Esophagus (tissue), 2 donors: ENCODE measurements around the gene GABRP. TPM values are rescaled to one million over a fixed set of nuclear protein-coding genes. Genes with fewer than 3 reads are reported as not detected.

Source experiments
- H3K27ac ChIP-seq, 2 donors: one replicate each; pipeline ENCODE4 v1.5.1; 2013; ENCODE audit warnings: low read depth in 2 of 2, mild to moderate bottlenecking in 2 of 2, inconsistent platforms in 1 of 2, low read length in 1 of 2, moderate library complexity in 1 of 2
- H3K27me3 ChIP-seq, 2 donors: one replicate each; pipeline ENCODE4 v1.6.1; 2013; ENCODE audit warnings: low read length in 2 of 2, control low read depth in 1 of 2, mild to moderate bottlenecking in 1 of 2; ENCODE audit not compliant: insufficient read depth in 2 of 2, control insufficient read depth in 1 of 2
- H3K36me3 ChIP-seq, 2 donors: one replicate each; pipeline ENCODE4 v1.6.1; 2013; ENCODE audit warnings: low read length in 1 of 2; ENCODE audit not compliant: control insufficient read depth in 2 of 2, insufficient read depth in 2 of 2
- H3K4me1 ChIP-seq, 2 donors: one replicate each; pipeline ENCODE4 v1.6.1; 2013; ENCODE audit warnings: low read length in 1 of 2; ENCODE audit not compliant: control insufficient read depth in 2 of 2, insufficient read depth in 2 of 2
- H3K4me3 ChIP-seq, 2 donors: one replicate each; pipeline ENCODE4 v1.5.1; 2013; ENCODE audit warnings: low read length in 2 of 2, mild to moderate bottlenecking in 2 of 2, low read depth in 1 of 2, moderate library complexity in 1 of 2
- H3K9me3 ChIP-seq, 2 donors: one replicate each; pipeline ENCODE4 v1.6.1; 2013; ENCODE audit warnings: mild to moderate bottlenecking in 2 of 2, low read depth in 1 of 2, low read length in 1 of 2, moderate library complexity in 1 of 2; ENCODE audit not compliant: control insufficient read depth in 2 of 2, insufficient read depth in 1 of 2
- WGBS, 2 donors: extraction: QIAGEN DNeasy Blood & Tissue Kit; methylation state at CpG; one replicate each; pipeline ENCODE4 v1.1.7; 2013; 5-methylcytosine and 5-hydroxymethylcytosine counted together
- polyA plus RNA-seq, 2 donors: library from polyadenylated mRNA; stranded (reverse); fragments of 200-250 nt; gene quantifications; one replicate each; pipeline ENCODE4 v1.2.3, GENCODE V29; 2013
- donor health status: healthy with polysubstance abuse.
- donor health status: Bipolar disorder and iron deficiency.

GABRP gene
- polyA plus RNA-seq, 2 donors = 21.9 to 55.7 TPM

DNA sequence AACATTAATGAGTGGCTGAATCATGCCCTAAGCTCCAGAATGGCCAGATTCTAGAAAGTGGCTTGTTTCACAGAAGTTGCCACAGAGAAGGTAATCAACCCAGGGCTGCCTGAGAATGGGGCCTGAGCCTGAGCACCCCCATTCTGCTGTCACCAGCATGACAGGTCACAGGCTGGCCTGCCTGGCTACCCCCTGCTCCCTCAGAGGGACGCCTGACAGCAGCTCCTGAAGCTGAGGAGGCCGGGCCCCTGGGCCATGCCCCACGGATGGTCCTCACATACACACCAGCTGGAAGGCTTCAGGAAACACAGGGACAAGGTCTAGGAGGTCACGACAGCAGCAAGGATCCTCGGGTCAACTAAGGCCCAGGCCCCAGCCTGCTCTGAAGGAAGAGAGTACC lies 3.7 kb downstream of the GABRP start:
- Histone ChIP-seq H3K27ac (no peak overlapping the region), H3K4me1 (peaks cover 4 to 5% of the 10 kb centered on the region in 2 donors), H3K9me3 (no peaks in the 10 kb centered on the region), H3K27me3 (no peaks in the 10 kb centered on the region), H3K4me3 (no peak overlapping the region), H3K36me3 (no peaks in the 10 kb centered on the region)
- 69 to 82% methylated on average over 5 of the region's 5 CpGs for WGBS, 2 donors

- no peak overlapping the region for H3K27ac ChIP-seq
- no peaks in the 10 kb centered on the region for H3K27me3 ChIP-seq
- H3K36me3 ChIP-seq = no peaks in the 10 kb centered on the region
- 62 to 73% methylated on average over 11 of the region's 11 CpGs for WGBS, 2 donors
- H3K4me1 ChIP-seq = peaks cover 2% of the 10 kb centered on the region in 2 donors
- no peaks in the 10 kb centered on the region for H3K9me3 ChIP-seq
- no peak overlapping the region for H3K4me3 ChIP-seq
These were observed 5.2 kb downstream of the GABRP start for GRCh38 chr5:170788626-170789304.

DNA sequence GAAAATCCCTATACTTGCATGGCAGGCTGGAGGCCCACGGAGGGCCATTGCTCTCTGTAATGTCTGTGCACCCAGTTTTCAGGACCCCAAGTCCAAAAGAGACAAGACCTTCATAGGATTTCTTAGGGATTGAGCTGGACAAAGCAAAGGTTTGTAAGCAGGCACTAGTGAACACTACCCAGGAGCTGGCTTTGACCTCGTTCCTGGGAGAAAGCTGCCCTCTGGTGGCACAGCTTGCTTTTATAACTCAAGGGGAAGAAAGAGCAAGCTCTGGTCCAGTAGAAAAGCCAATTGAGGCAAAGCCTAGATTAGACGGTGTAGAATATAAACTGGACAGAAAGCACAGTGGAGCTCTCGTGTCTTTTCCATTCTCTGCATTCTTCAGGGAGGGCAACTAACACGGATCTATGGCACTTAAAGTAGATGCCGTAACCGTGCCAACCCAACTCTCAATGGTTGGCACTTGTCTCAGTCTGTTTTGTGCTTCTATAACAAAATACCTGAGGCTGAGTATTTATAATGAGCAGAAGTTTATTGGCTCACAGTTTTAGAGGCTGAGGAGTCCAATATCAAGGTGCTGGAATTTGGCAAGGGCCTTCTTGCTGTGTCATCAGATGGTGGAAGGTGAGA lies 7.9 kb downstream of the GABRP start:
- Histone ChIP-seq H3K4me3 (no peak overlapping the region), H3K27ac (no peak overlapping the region), H3K9me3 (no peaks in the 10 kb centered on the region), H3K27me3 (no peaks in the 10 kb centered on the region), H3K4me1 (peaks cover 0 to 2% of the 10 kb centered on the region in 2 donors), H3K36me3 (no peaks in the 10 kb centered on the region)
- WGBS, 2 donors = 37 to 40% methylated on average over 7 of the region's 7 CpGs

DNA sequence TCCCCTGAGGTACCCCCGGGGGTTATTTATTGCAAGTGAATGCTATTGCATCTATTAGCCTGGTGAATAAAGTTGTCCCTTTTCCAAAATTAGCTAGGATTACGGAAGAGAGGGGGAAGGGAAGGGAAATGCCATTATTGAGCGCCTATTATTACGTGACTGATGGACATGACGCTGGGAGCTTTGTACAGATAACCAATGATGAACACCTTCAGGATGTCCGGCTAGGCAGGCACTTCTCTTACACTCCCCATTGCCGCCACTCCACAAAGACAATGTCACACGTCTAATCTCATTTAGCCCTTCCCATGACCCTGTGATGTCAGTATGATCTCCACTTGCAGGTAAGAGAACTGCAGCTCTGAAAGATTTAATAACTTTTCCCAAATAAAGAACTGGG lies 9.4 kb downstream of the GABRP start:
- Histone ChIP-seq H3K4me3 (no peak overlapping the region), H3K36me3 (peaks cover 0 to 2% of the 10 kb centered on the region in 2 donors), H3K9me3 (no peaks in the 10 kb centered on the region), H3K27ac (no peak overlapping the region), H3K27me3 (no peaks in the 10 kb centered on the region), H3K4me1 (no peaks in the 10 kb centered on the region)
- WGBS, 2 donors = 81 to 83% methylated on average over 8 of the region's 8 CpGs

DNA sequence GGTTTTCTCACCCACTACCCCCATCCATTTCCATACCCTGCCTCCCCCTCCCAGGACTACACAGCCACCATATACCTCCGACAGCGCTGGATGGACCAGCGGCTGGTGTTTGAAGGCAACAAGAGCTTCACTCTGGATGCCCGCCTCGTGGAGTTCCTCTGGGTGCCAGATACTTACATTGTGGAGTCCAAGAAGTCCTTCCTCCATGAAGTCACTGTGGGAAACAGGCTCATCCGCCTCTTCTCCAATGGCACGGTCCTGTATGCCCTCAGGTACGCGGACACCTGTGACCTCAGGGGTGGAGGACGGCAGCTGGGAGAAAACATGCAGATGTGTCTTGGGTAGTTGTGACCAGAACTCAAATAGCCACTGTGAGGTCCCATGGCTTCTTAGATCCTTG lies 11.6 kb downstream of the GABRP start:
- no peaks in the 10 kb centered on the region for H3K27me3 ChIP-seq
- no peak overlapping the region for H3K4me3 ChIP-seq
- no peaks in the 10 kb centered on the region for H3K9me3 ChIP-seq
- peaks cover 0 to 2% of the 10 kb centered on the region in 2 donors for H3K36me3 ChIP-seq
- 93% methylated on average over 10 of the region's 10 CpGs for WGBS, 2 donors
- H3K27ac ChIP-seq = no peak overlapping the region
- H3K4me1 ChIP-seq = no peaks in the 10 kb centered on the region

- H3K27me3 ChIP-seq = no peaks in the 10 kb centered on the region
- H3K27ac ChIP-seq = no peak overlapping the region
- 89% methylated on average over 7 of the region's 7 CpGs for WGBS, 2 donors
- no peaks in the 10 kb centered on the region for H3K9me3 ChIP-seq
- H3K4me3 ChIP-seq = no peak overlapping the region
- H3K36me3 ChIP-seq = no peaks in the 10 kb centered on the region
- no peaks in the 10 kb centered on the region for H3K4me1 ChIP-seq
These were observed 22.1 kb downstream of the GABRP start for GRCh38 chr5:170805666-170806065.

DNA sequence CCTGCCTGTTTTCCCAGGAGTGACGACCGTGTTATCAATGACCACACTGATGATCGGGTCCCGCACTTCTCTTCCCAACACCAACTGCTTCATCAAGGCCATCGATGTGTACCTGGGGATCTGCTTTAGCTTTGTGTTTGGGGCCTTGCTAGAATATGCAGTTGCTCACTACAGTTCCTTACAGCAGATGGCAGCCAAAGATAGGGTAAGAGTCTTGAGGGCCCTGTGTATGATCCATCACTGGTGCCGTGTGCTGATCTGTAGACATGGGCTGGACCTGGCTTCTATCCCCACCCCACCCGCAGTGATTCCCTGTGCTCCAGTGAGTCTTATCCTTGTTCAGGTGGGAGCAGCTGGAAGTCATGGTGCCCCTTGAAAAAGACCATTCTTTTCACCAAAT lies 26.0 kb downstream of the GABRP start:
- Histone ChIP-seq H3K4me3 (no peak overlapping the region), H3K36me3 (no peaks in the 10 kb centered on the region), H3K27me3 (peaks cover 0 to 2% of the 10 kb centered on the region in 2 donors), H3K4me1 (peaks cover 0 to 3% of the 10 kb centered on the region in 2 donors), H3K9me3 (no peaks in the 10 kb centered on the region), H3K27ac (no peak overlapping the region)
- WGBS, 2 donors = 67 to 70% methylated on average over 7 of the region's 7 CpGs

DNA sequence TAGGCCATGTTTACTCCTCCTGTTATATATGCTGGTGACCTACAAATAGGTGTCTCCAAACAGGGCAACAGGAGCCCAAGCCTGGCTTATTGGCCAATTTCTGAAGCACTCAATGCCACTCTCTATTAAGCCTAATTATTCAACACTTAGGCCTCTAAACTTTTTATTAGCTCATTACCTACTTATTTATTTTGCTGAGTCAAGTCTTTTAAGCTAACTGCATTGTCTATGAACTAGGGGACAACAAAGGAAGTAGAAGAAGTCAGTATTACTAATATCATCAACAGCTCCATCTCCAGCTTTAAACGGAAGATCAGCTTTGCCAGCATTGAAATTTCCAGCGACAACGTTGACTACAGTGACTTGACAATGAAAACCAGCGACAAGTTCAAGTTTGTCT lies 28.2 kb downstream of the GABRP start:
- no peaks in the 10 kb centered on the region for H3K36me3 ChIP-seq
- peaks cover 0 to 3% of the 10 kb centered on the region in 2 donors for H3K4me1 ChIP-seq
- H3K27me3 ChIP-seq = peaks cover 0 to 2% of the 10 kb centered on the region in 2 donors
- no peaks in the 10 kb centered on the region for H3K9me3 ChIP-seq
- no peak overlapping the region for H3K4me3 ChIP-seq
- WGBS, 2 donors = 92 to 96% methylated on average over 4 of the region's 4 CpGs
- no peak overlapping the region for H3K27ac ChIP-seq

DNA sequence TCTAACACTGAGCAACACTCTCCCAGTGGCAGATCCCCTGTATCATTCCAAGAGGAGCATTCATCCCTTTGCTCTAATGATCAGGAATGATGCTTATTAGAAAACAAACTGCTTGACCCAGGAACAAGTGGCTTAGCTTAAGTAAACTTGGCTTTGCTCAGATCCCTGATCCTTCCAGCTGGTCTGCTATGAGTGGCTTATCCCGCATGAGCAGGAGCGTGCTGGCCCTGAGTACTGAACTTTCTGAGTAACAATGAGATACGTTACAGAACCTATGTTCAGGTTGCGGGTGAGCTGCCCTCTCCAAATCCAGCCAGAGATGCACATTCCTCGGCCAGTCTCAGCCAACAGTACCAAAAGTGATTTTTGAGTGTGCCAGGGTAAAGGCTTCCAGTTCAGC lies 29.7 kb downstream of the GABRP start:
- no peak overlapping the region for H3K27ac ChIP-seq
- no peaks in the 10 kb centered on the region for H3K36me3 ChIP-seq
- WGBS, 2 donors = 68 to 81% methylated on average over 5 of the region's 5 CpGs
- H3K4me1 ChIP-seq = peaks cover 0 to 3% of the 10 kb centered on the region in 2 donors
- H3K27me3 ChIP-seq = peaks cover 0 to 2% of the 10 kb centered on the region in 2 donors
- H3K4me3 ChIP-seq = no peak overlapping the region
- no peaks in the 10 kb centered on the region for H3K9me3 ChIP-seq

DNA sequence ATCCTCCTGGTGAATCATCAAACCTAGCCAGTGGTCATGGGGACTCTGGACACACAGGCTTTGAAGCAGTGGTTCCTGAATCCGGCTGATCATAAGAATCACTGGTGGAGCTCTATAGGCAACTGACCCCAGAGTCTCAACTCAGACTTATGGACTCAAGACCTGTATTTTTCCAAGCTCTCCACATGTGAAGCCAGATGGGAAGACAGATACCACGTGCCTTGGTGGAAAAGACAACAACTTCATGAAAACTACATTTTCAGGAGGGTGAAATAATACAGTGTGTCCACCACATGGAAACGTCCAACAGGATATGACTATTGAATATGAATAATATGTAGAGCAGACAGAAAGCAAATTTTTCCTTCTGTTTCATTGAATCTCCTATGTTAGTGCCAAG lies 33.7 kb downstream of the GABRP start:
- no peak overlapping the region for H3K27ac ChIP-seq
- no peaks in the 10 kb centered on the region for H3K36me3 ChIP-seq
- H3K4me1 ChIP-seq = peaks cover 0 to 3% of the 10 kb centered on the region in 2 donors
- peaks cover 0 to 2% of the 10 kb centered on the region in 2 donors for H3K27me3 ChIP-seq
- H3K9me3 ChIP-seq = no peaks in the 10 kb centered on the region
- 77 to 80% methylated on average over 3 of the region's 3 CpGs for WGBS, 2 donors
- H3K4me3 ChIP-seq = no peak overlapping the region
